WTC11 (cell line): ENCODE data around the gene GJB1. TPM values are rescaled to one million over a fixed set of nuclear protein-coding genes. Genes with fewer than 3 reads are reported as not detected.

Experiments used
- ATAC-seq: fragments of 200-7000 bp; cut with Tn5 transposase; 2 replicates; pipeline ENCODE4 v1.10.0; 2021; ENCODE audit warnings: mild to moderate bottlenecking, moderate library complexity
- CTCF ChIA-PET: fragments of 300-600 bp; sonication (Branson Sonifier 250); formaldehyde crosslinking; loops from one replicate; lab custom pipeline; 2021; ENCODE audit warnings: antibody characterized with exemption; lab: Charles Lee
- POLR2A ChIA-PET: fragments of 350-600 bp; sonication (Branson Sonifier 250); formaldehyde crosslinking; loops from one replicate; lab custom pipeline; 2021; ENCODE audit warnings: antibody characterized with exemption; lab: Charles Lee
- DNase-seq: peaks from one replicate; pipeline ENCODE4 v3.0.0; 2021; ENCODE audit warnings: low spot score
- H3K27ac Mint-ChIP-seq: 2 replicates; pipeline ENCODE4 v1.8.0; 2021; ENCODE audit warnings: mixed read lengths
- H3K27me3 Mint-ChIP-seq: 2 replicates; pipeline ENCODE4 v1.8.0; 2021; ENCODE audit warnings: low read depth, mild to moderate bottlenecking, moderate library complexity, mixed read lengths
- H3K36me3 Mint-ChIP-seq: 2 replicates; pipeline ENCODE4 v1.8.0; 2021; ENCODE audit warnings: mixed read lengths
- H3K4me1 Mint-ChIP-seq: 2 replicates; pipeline ENCODE4 v1.8.0; 2022; ENCODE audit warnings: mixed read lengths
- H3K4me3 Mint-ChIP-seq: 2 replicates; pipeline ENCODE4 v1.8.0; 2021; ENCODE audit warnings: mild to moderate bottlenecking, moderate library complexity, mixed read lengths
- H3K9me3 Mint-ChIP-seq: 2 replicates; pipeline ENCODE4 v1.8.0; 2021; ENCODE audit warnings: mixed read lengths
- EMX1 ChIP-seq: fragments of 250-450 bp; sonication (Bioruptor Pico); IDR thresholded peaks from 2 replicates; pipeline ENCODE4 v1.8.0; 2021; ENCODE audit warnings: mild to moderate bottlenecking
- ESRRA ChIP-seq: sonication (generic); formaldehyde crosslinking; IDR thresholded peaks from 2 replicates; pipeline ENCODE4 v1.8.1; 2022; ENCODE audit warnings: mild to moderate bottlenecking, missing genetic modification reagents, borderline replicate concordance
- ETV6 ChIP-seq: sonication (generic); formaldehyde crosslinking; IDR thresholded peaks from 2 replicates; pipeline ENCODE4 v1.8.1; 2022; ENCODE audit warnings: mild to moderate bottlenecking, missing genetic modification reagents
- JUN ChIP-seq: sonication (generic); formaldehyde crosslinking; IDR thresholded peaks from 2 replicates; pipeline ENCODE4 v1.8.0; 2023; ENCODE audit warnings: mild to moderate bottlenecking, missing genetic modification reagents
- KAT7 ChIP-seq: sonication (generic); formaldehyde crosslinking; IDR thresholded peaks from 2 replicates; pipeline ENCODE4 v1.8.1; 2023; ENCODE audit warnings: missing genetic modification reagents, mild to moderate bottlenecking, borderline replicate concordance
- MXD4 ChIP-seq: fragments of 250-450 bp; sonication (Bioruptor Pico); IDR thresholded peaks from 2 replicates; pipeline ENCODE4 v1.8.0; 2021; ENCODE audit warnings: mild to moderate bottlenecking, moderate library complexity, borderline replicate concordance
- NFE2L1 ChIP-seq: sonication (generic); formaldehyde crosslinking; IDR thresholded peaks from 2 replicates; pipeline ENCODE4 v1.8.1; 2023; ENCODE audit warnings: missing genetic modification reagents
- NR1H2 ChIP-seq: sonication (generic); formaldehyde crosslinking; IDR thresholded peaks from 2 replicates; pipeline ENCODE4 v1.9.0; 2021; ENCODE audit warnings: mild to moderate bottlenecking, moderate library complexity, missing genetic modification reagents
- NR2C2 ChIP-seq: sonication (generic); formaldehyde crosslinking; IDR thresholded peaks from 2 replicates; pipeline ENCODE4 v1.8.0; 2022; ENCODE audit warnings: mild to moderate bottlenecking, missing genetic modification reagents
- SP1 ChIP-seq: sonication (generic); formaldehyde crosslinking; conservative IDR thresholded peaks from 2 replicates; pipeline ENCODE4 v1.8.1; 2022; ENCODE audit warnings: missing genetic modification reagents
- total RNA-seq: library from RNA; stranded (reverse); gene quantifications from 3 replicates; pipeline ENCODE4 v1.2.3, GENCODE V29; 2021
- TF ChIP-seq, protein P1 (sequence below): sonication (generic); formaldehyde crosslinking; IDR thresholded peaks from 2 replicates; pipeline ENCODE4 v1.8.1; 2022; ENCODE audit warnings: mild to moderate bottlenecking, missing genetic modification reagents, moderate library complexity, borderline replicate concordance
- TF ChIP-seq, protein P2 (sequence below): sonication (generic); formaldehyde crosslinking; IDR thresholded peaks from 2 replicates; pipeline ENCODE4 v1.8.0; 2022; ENCODE audit warnings: mild to moderate bottlenecking, missing genetic modification reagents
- TF ChIP-seq, protein P3 (sequence below): sonication (generic); formaldehyde crosslinking; IDR thresholded peaks from 2 replicates; pipeline ENCODE4 v1.8.0; 2023; ENCODE audit warnings: missing genetic modification reagents, mild to moderate bottlenecking, borderline replicate concordance
- TF ChIP-seq, protein P4 (sequence below): sonication (generic); formaldehyde crosslinking; conservative IDR thresholded peaks from 2 replicates; pipeline ENCODE4 v1.8.1; 2022; ENCODE audit warnings: mild to moderate bottlenecking, missing genetic modification reagents
- TF ChIP-seq, protein P5 (sequence below): sonication (generic); formaldehyde crosslinking; IDR thresholded peaks from 2 replicates; pipeline ENCODE4 v1.8.1; 2023; ENCODE audit warnings: mild to moderate bottlenecking, missing genetic modification reagents
- TF ChIP-seq, protein P6 (sequence below): sonication (generic); formaldehyde crosslinking; IDR thresholded peaks from 2 replicates; pipeline ENCODE4 v1.8.1; 2023; ENCODE audit warnings: mild to moderate bottlenecking, missing genetic modification reagents, borderline replicate concordance

GJB1 gene
- total RNA-seq, 1 experiment from 2014 or later, result 0.17 TPM

DNA sequence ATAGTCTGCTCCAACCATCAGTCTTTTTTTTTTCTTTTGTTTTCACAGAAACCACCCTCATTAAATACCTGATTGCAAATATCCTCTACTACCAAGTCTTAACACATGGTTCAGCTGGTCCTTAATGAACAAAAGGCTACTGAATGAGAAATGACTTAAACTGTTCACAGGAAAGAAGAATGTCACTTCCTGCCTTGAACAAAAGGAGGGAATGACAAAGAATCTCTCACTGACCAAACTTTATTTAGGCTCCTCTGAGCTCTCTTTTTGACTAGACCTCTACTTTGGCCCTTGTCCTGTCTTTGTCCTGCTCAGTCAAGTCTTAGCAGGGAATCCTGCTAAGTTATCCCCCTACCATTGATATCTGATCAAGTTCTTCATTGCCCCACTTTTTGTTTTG is 31.8 kb upstream of the GJB1 start:
- Mint-ChIP-seq H3K36me3 (no peaks in the 10 kb centered on the region), H3K9me3 (0 out of 2 replicates have a peak, but pooled peaks cover 6% of the 10 kb centered on the region), H3K4me3 (no peak overlapping the region), H3K27ac (peak overlapping the region; percentile 86), H3K27me3 (no peaks in the 10 kb centered on the region), H3K4me1 (peaks cover 18% of the 10 kb centered on the region)
- ChIA-PET CTCF (no interaction called here), POLR2A (no interaction called here)
- no peak for DNase-seq
- peak; percentile 58 for ATAC-seq
- TF ChIP-seq, protein P1, sequence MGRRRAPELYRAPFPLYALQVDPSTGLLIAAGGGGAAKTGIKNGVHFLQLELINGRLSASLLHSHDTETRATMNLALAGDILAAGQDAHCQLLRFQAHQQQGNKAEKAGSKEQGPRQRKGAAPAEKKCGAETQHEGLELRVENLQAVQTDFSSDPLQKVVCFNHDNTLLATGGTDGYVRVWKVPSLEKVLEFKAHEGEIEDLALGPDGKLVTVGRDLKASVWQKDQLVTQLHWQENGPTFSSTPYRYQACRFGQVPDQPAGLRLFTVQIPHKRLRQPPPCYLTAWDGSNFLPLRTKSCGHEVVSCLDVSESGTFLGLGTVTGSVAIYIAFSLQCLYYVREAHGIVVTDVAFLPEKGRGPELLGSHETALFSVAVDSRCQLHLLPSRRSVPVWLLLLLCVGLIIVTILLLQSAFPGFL (CRISPR knock-in tag), result no peak
- TF ChIP-seq ESRRA (no peak), KAT7 (no peak), ETV6 (CRISPR knock-in tag) (no peak), NFE2L1 (CRISPR knock-in tag) (no peak), MXD4 (CRISPR knock-in tag) (no peak), JUN (CRISPR knock-in tag) (no peak), SP1 (CRISPR knock-in tag) (no peak), NR2C2 (no peak), NR1H2 (no peak), EMX1 (CRISPR knock-in tag) (no peak)
- TF ChIP-seq, protein P2, sequence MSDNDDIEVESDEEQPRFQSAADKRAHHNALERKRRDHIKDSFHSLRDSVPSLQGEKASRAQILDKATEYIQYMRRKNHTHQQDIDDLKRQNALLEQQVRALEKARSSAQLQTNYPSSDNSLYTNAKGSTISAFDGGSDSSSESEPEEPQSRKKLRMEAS (CRISPR knock-in tag), result no peak
- TF ChIP-seq, protein P3, sequence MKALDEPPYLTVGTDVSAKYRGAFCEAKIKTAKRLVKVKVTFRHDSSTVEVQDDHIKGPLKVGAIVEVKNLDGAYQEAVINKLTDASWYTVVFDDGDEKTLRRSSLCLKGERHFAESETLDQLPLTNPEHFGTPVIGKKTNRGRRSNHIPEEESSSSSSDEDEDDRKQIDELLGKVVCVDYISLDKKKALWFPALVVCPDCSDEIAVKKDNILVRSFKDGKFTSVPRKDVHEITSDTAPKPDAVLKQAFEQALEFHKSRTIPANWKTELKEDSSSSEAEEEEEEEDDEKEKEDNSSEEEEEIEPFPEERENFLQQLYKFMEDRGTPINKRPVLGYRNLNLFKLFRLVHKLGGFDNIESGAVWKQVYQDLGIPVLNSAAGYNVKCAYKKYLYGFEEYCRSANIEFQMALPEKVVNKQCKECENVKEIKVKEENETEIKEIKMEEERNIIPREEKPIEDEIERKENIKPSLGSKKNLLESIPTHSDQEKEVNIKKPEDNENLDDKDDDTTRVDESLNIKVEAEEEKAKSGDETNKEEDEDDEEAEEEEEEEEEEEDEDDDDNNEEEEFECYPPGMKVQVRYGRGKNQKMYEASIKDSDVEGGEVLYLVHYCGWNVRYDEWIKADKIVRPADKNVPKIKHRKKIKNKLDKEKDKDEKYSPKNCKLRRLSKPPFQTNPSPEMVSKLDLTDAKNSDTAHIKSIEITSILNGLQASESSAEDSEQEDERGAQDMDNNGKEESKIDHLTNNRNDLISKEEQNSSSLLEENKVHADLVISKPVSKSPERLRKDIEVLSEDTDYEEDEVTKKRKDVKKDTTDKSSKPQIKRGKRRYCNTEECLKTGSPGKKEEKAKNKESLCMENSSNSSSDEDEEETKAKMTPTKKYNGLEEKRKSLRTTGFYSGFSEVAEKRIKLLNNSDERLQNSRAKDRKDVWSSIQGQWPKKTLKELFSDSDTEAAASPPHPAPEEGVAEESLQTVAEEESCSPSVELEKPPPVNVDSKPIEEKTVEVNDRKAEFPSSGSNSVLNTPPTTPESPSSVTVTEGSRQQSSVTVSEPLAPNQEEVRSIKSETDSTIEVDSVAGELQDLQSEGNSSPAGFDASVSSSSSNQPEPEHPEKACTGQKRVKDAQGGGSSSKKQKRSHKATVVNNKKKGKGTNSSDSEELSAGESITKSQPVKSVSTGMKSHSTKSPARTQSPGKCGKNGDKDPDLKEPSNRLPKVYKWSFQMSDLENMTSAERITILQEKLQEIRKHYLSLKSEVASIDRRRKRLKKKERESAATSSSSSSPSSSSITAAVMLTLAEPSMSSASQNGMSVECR (CRISPR knock-in tag), result no peak
- TF ChIP-seq, protein P4, sequence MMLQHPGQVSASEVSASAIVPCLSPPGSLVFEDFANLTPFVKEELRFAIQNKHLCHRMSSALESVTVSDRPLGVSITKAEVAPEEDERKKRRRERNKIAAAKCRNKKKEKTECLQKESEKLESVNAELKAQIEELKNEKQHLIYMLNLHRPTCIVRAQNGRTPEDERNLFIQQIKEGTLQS (CRISPR knock-in tag), result no peak
- TF ChIP-seq, protein P5, sequence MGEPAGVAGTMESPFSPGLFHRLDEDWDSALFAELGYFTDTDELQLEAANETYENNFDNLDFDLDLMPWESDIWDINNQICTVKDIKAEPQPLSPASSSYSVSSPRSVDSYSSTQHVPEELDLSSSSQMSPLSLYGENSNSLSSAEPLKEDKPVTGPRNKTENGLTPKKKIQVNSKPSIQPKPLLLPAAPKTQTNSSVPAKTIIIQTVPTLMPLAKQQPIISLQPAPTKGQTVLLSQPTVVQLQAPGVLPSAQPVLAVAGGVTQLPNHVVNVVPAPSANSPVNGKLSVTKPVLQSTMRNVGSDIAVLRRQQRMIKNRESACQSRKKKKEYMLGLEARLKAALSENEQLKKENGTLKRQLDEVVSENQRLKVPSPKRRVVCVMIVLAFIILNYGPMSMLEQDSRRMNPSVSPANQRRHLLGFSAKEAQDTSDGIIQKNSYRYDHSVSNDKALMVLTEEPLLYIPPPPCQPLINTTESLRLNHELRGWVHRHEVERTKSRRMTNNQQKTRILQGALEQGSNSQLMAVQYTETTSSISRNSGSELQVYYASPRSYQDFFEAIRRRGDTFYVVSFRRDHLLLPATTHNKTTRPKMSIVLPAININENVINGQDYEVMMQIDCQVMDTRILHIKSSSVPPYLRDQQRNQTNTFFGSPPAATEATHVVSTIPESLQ, result no peak
- TF ChIP-seq, protein P6, sequence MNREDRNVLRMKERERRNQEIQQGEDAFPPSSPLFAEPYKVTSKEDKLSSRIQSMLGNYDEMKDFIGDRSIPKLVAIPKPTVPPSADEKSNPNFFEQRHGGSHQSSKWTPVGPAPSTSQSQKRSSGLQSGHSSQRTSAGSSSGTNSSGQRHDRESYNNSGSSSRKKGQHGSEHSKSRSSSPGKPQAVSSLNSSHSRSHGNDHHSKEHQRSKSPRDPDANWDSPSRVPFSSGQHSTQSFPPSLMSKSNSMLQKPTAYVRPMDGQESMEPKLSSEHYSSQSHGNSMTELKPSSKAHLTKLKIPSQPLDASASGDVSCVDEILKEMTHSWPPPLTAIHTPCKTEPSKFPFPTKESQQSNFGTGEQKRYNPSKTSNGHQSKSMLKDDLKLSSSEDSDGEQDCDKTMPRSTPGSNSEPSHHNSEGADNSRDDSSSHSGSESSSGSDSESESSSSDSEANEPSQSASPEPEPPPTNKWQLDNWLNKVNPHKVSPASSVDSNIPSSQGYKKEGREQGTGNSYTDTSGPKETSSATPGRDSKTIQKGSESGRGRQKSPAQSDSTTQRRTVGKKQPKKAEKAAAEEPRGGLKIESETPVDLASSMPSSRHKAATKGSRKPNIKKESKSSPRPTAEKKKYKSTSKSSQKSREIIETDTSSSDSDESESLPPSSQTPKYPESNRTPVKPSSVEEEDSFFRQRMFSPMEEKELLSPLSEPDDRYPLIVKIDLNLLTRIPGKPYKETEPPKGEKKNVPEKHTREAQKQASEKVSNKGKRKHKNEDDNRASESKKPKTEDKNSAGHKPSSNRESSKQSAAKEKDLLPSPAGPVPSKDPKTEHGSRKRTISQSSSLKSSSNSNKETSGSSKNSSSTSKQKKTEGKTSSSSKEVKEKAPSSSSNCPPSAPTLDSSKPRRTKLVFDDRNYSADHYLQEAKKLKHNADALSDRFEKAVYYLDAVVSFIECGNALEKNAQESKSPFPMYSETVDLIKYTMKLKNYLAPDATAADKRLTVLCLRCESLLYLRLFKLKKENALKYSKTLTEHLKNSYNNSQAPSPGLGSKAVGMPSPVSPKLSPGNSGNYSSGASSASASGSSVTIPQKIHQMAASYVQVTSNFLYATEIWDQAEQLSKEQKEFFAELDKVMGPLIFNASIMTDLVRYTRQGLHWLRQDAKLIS (CRISPR knock-in tag), result no peak
